Spinal cord (tissue), 10 donors: ENCODE results near the gene HIP1R. TPM values are rescaled to one million over a fixed set of nuclear protein-coding genes. Genes with fewer than 3 reads are reported as not detected.
"Not testable (repeated sequence)": the region's sequence is repeated elsewhere in the genome, so short reads cannot be mapped to it uniquely, and the experiment has no call there.

Source experiments
- DNase-seq, 6 donors: peaks; one replicate each; pipeline versions ENCODE4 v3.0.0 to v3.0.0-alpha.2; 2013 to 2015; ENCODE audit warnings: low spot score in 6 of 6, low read depth in 4 of 6
- H3K27ac ChIP-seq: one replicate; pipeline ENCODE4 v1.5.1; 2013; ENCODE audit warnings: low read depth, low read length, control low read depth
- H3K27me3 ChIP-seq: one replicate; pipeline ENCODE4 v1.6.1; 2013; ENCODE audit warnings: low read length; ENCODE audit not compliant: control insufficient read depth, insufficient read depth
- H3K36me3 ChIP-seq: one replicate; pipeline ENCODE4 v1.6.1; 2013; ENCODE audit warnings: low read length; ENCODE audit not compliant: control insufficient read depth, insufficient read depth
- H3K4me1 ChIP-seq: one replicate; pipeline ENCODE4 v1.6.1; 2013; ENCODE audit warnings: low read length; ENCODE audit not compliant: control insufficient read depth, insufficient read depth
- H3K4me3 ChIP-seq: one replicate; pipeline ENCODE4 v1.5.1; 2013; ENCODE audit warnings: low read depth, low read length, control low read depth
- H3K9me3 ChIP-seq: one replicate; pipeline ENCODE4 v1.6.1; 2013; ENCODE audit warnings: low read length; ENCODE audit not compliant: control insufficient read depth, insufficient read depth
- WGBS: methylation state at CpG from one replicate; pipeline ENCODE4 v1.1.5; 2013; ENCODE audit warnings: missing lambda C conversion rate; ENCODE audit not compliant: insufficient coverage; 5-methylcytosine and 5-hydroxymethylcytosine counted together
- polyA plus RNA-seq, 2 donors: library from polyadenylated mRNA; unstranded; fragments of 120-200 nt; gene quantifications; one replicate each; pipeline ENCODE4 v1.2.1, GENCODE V29; 2013; ENCODE audit not compliant: insufficient read length in 2 of 2
- total RNA-seq, 2 donors: library from RNA; depleted of rRNA in 1 of 2; stranded (reverse); fragments of 120-200 nt in 1 of 2; fragments of >200 nt in 1 of 2; gene quantifications; one replicate each; pipeline versions ENCODE4 v1.2.3 to v1.2.4, GENCODE V29; 2013 to 2014
- donor health status: healthy.

The HIP1R gene
- total and polyA plus RNA-seq, 4 donors, result 37.5 to 71.4 (median 49.8) TPM

- Histone ChIP-seq H3K27me3 (no peaks in the 10 kb centered on the region), H3K9me3 (no peaks in the 10 kb centered on the region), H3K4me3 (no peak overlapping the region), H3K27ac (no peak overlapping the region), H3K36me3 (peaks cover 17% of the 10 kb centered on the region), H3K4me1 (peaks cover 58% of the 10 kb centered on the region)
- WGBS, result 87% methylated on average over 3 of the region's 12 CpGs
- DNase-seq, result no peak
Observed at GRCh38 chr12:122874081-122874480, 38.8 kb downstream of the HIP1R start.

DNA sequence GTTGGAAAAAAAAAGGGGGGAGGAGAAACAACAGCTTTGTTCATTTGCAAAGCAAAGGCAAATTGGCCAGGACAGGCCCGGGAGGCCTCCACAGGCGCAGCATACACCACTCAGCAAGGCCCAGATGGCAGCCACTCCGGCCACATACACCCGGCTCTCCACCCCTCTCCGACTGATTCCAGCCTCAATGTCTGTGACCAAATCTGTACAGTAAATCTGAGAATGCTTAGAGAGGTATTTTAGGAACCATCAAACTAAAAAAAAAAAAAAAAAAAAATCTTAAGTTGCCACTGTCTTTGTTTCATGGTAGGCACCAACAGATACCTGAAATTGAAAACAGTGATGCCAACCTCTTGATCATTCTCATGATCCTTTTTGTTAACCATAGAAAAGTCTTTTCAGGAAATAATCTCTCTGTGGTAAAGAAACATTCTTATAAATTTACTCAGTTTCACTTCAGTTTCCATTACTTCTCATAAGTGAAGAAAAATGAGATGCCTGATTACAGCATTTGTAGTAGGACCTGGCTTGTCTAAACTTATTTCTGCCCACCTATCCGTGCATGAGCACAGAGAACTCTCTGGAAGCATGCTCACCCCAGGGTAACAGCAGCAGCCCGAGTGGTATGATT lies 40.4 kb downstream of the HIP1R start:
- H3K9me3 ChIP-seq, result no peaks in the 10 kb centered on the region
- DNase-seq, result no peak
- no peak overlapping the region for H3K4me3 ChIP-seq
- WGBS, result 50% methylated on average over 1 of the region's 7 CpGs
- H3K4me1 ChIP-seq, result peaks cover 64% of the 10 kb centered on the region
- H3K27ac ChIP-seq, result peak overlapping the region; percentile 42
- H3K36me3 ChIP-seq, result peaks cover 7% of the 10 kb centered on the region
- no peaks in the 10 kb centered on the region for H3K27me3 ChIP-seq

DNA sequence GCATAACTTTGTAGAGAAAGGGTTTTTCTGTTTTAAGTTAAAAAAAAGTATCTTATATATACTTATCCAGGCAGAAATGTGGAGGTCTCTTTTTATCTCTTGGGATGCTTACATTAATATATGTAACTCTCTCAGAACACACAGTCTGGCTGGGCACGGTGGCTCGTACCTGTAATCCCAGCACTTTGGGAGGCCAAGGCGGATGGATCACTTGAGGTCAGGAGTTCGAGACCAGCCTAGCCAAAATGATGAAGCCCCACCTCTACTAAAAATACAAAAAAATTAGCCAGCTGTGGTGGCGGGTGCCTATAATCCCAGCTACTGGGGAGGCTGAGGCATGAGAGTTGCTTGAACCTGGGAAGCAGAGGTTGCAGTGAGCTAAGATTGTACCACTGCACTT lies 41.0 kb downstream of the HIP1R start:
- peak overlapping the region; percentile 42 for H3K27ac ChIP-seq
- H3K4me1 ChIP-seq, result peaks cover 61% of the 10 kb centered on the region
- WGBS, result no CpG with 5 or more reads among the region's 5 CpGs
- not testable (repeated sequence) for H3K4me3 ChIP-seq, H3K27me3 ChIP-seq, DNase-seq, H3K9me3 ChIP-seq, H3K36me3 ChIP-seq

GRCh38 chr12:122876731-122877130 lies 41.5 kb downstream of the HIP1R start:
- Histone ChIP-seq H3K4me3 (no peak overlapping the region), H3K36me3 (peaks cover 7% of the 10 kb centered on the region), H3K27ac (no peak overlapping the region), H3K27me3 (no peaks in the 10 kb centered on the region), H3K9me3 (no peaks in the 10 kb centered on the region), H3K4me1 (peaks cover 60% of the 10 kb centered on the region)
- no peak for DNase-seq
- 59% methylated on average over 3 of the region's 3 CpGs for WGBS

DNA sequence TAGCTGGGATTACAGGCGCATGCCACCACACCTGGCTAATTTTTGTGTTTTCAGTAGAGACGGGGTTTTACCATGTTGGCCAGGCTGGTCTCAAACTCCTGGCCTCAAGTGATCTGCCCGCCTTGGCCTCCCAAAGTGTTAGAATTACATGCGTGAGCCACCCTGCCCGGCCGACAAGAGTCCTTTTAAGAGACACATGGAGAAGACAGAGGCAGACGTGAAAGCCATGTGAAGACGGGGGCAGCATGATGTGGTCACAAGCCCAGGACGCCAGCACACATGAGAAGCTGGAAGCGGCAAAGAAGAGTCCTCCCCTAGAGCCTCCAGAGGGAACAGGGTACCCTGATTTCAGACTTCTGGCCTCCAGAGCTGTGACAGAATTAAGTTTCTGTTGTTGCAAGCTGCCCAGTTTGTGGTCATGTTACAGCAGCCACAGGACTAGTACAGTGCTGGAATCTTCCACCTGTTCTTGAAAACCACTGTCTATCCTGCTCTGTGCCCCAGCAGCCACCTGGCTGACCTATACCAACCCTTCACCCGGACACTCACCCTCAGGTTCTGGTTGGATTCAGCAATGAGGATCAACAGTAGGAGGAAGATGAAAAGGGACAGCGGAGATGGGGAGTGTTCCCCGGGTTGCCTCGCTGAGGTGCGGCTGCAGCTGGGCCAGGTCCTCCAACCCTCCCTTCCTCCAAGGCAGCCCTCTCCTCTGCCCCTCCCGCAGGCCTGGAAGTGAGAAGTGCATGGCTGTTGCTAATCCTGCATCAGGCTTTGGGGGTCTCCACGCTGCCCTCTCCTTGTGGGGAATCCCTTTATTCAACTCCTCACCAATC lies 43.7 kb downstream of the HIP1R start:
- H3K9me3 ChIP-seq, result no peaks in the 10 kb centered on the region
- DNase-seq, result no peak
- peaks cover 7% of the 10 kb centered on the region for H3K36me3 ChIP-seq
- no peaks in the 10 kb centered on the region for H3K27me3 ChIP-seq
- peaks cover 37% of the 10 kb centered on the region for H3K4me1 ChIP-seq
- 80% methylated on average over 12 of the region's 17 CpGs for WGBS
- H3K27ac ChIP-seq, result no peak overlapping the region
- no peak overlapping the region for H3K4me3 ChIP-seq

- Histone ChIP-seq H3K27ac (peak overlapping the region; percentile 72), H3K4me3 (no peak overlapping the region), H3K9me3 (no peaks in the 10 kb centered on the region), H3K4me1 (peaks cover 31% of the 10 kb centered on the region), H3K27me3 (no peaks in the 10 kb centered on the region), H3K36me3 (peaks cover 7% of the 10 kb centered on the region)
- 25% methylated on average over 4 of the region's 10 CpGs for WGBS
- DNase-seq, result no peak
Observed at GRCh38 chr12:122880155-122880667, 45.0 kb downstream of the HIP1R start.

- WGBS, result 17% methylated on average over 5 of the region's 8 CpGs
- H3K4me1 ChIP-seq, result peaks cover 28% of the 10 kb centered on the region
- no peak overlapping the region for H3K4me3 ChIP-seq
- H3K9me3 ChIP-seq, result no peaks in the 10 kb centered on the region
- peak in 3 of 6 donors; percentile 67 to 93 (median 83) for DNase-seq
- H3K27me3 ChIP-seq, result no peaks in the 10 kb centered on the region
- peaks cover 7% of the 10 kb centered on the region for H3K36me3 ChIP-seq
- H3K27ac ChIP-seq, result peak overlapping the region; percentile 72
Observed at GRCh38 chr12:122880668-122881067, 45.4 kb downstream of the HIP1R start.

GRCh38 chr12:122882908-122883558 lies 47.8 kb downstream of the HIP1R start:
- no peak overlapping the region for H3K4me3 ChIP-seq
- no peak for DNase-seq
- no CpG with 5 or more reads among the region's 11 CpGs for WGBS
- H3K27me3 ChIP-seq, result no peaks in the 10 kb centered on the region
- peaks cover 7% of the 10 kb centered on the region for H3K36me3 ChIP-seq
- H3K9me3 ChIP-seq, result no peaks in the 10 kb centered on the region
- no peak overlapping the region for H3K27ac ChIP-seq
- peaks cover 27% of the 10 kb centered on the region for H3K4me1 ChIP-seq

GRCh38 chr12:122884091-122884826 lies 49.0 kb downstream of the HIP1R start:
- peaks cover 35% of the 10 kb centered on the region for H3K4me1 ChIP-seq
- no peak overlapping the region for H3K27ac ChIP-seq
- H3K27me3 ChIP-seq, result no peaks in the 10 kb centered on the region
- WGBS, result 61% methylated on average over 2 of the region's 6 CpGs
- peaks cover 1% of the 10 kb centered on the region for H3K36me3 ChIP-seq
- DNase-seq, result no peak
- H3K4me3 ChIP-seq, result no peak overlapping the region
- H3K9me3 ChIP-seq, result no peaks in the 10 kb centered on the region
